Mammary epithelial cell (primary cell): Measurements from ENCODE around the gene PBXIP1.

Experiments
- EZH2 ChIP-seq: IDR thresholded peaks from 2 replicates; pipeline ENCODE4 v1.6.1; 2012; ENCODE audit warnings: low read length, inconsistent platforms, borderline replicate concordance
- TF ChIP-seq, protein P1 (sequence below), 2 donors: IDR thresholded peaks in 1 of 2; conservative IDR thresholded peaks in 1 of 2; 2 replicates each; pipeline ENCODE4 v1.5.1; 2011 to 2012; ENCODE audit warnings: inconsistent platforms in 2 of 2, low read length in 2 of 2, mild to moderate bottlenecking in 2 of 2, control low read depth in 1 of 2, low read depth in 1 of 2; ENCODE audit not compliant: insufficient read depth in 1 of 2; ENCODE audit errors: extremely low read depth in 1 of 2

DNA sequence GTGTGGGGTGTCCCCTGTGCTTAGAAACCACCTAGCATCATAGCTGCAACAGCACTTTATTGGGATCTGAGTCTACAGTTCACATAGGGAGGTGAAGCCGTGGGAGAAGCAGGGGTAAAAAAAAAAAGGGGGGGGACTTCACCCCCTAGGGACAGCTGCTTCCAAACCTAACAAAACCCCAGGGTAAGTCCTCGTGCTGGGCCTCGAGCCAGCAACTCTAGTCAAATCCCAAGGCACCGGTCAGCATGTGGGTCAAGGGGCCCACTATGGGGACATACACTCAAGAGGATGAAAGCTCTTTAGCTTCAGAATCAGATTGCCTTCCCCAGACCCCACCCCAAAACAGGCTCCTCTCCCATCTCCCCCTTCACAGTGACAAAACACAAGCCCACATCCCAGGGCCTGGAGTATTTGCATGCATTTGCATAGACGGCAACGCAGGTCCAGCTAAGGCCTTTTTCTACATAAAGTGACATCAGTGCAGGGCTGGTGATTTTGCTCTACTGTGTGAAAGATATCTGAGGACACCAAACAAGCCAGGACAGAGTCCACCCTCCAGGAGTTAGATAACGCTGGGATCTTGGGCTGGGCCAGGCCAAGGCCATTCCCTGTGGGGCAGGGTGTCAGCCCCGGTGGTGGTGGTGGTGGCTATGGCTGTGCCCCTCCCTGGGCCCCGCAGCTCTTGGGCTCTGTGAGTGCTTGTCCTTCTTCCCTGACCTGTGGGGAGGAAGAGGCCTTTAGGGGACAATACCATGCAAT, 11.3 kb downstream of the PBXIP1 start:
- TF ChIP-seq, protein P1, sequence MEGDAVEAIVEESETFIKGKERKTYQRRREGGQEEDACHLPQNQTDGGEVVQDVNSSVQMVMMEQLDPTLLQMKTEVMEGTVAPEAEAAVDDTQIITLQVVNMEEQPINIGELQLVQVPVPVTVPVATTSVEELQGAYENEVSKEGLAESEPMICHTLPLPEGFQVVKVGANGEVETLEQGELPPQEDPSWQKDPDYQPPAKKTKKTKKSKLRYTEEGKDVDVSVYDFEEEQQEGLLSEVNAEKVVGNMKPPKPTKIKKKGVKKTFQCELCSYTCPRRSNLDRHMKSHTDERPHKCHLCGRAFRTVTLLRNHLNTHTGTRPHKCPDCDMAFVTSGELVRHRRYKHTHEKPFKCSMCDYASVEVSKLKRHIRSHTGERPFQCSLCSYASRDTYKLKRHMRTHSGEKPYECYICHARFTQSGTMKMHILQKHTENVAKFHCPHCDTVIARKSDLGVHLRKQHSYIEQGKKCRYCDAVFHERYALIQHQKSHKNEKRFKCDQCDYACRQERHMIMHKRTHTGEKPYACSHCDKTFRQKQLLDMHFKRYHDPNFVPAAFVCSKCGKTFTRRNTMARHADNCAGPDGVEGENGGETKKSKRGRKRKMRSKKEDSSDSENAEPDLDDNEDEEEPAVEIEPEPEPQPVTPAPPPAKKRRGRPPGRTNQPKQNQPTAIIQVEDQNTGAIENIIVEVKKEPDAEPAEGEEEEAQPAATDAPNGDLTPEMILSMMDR (conservative IDR thresholded peaks at IDR 0.05 in 1 of 2, IDR thresholded peaks at IDR 0.05 in 1 of 2; ENCODE audit: extremely low read depth in 1 of 2, insufficient read depth in 1 of 2, low read depth in 1 of 2, low read length in 2 of 2), result no peak
- TF ChIP-seq EZH2, result no peak
